ENCODE results near the gene CD81. TPM values are rescaled to one million over a fixed set of nuclear protein-coding genes. Genes with fewer than 3 reads are reported as not detected.

The CD81 gene
- total RNA-seq, 5 donors from 2014 or later (not counting 1 experiment from before 2014, with no cell fraction given), result 124 to 213 (median 146) TPM

DNA sequence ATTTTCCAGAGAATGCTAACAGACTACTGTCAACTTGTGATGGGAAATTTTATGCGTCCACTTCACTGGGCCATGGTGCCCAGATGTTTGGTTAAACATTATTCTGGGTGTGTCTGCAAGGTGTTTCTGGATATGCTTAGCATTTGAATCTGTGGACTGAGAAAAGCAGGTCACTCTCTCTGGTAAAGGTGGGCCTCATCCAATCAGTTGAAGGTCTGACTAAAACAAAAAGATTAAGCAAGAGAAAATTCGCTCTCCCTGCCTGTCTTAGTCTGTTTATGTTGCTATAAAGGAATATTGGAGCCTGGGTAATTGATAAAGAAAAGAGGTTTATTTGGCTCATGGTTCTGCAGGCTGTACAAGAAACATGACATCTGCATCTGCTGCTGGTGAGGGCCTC is 32.1 kb upstream of the CD81 start:
- H3K4me1 Mint-ChIP-seq, result no peaks in the 10 kb centered on the region
- Histone ChIP-seq H3K27me3 (replicated peaks in 1 of 2; ENCODE audit: control insufficient read depth in 2 of 2, extremely low read depth in 1 of 2, insufficient read depth in 2 of 2, low read length in 1 of 2) (no peaks in the 10 kb centered on the region), H3K4me1 (ENCODE audit: control insufficient read depth in 1 of 2, extremely low read depth in 1 of 2, insufficient read depth in 2 of 2, low read length in 2 of 2) (no peaks in the 10 kb centered on the region), H3K9me3 (no peaks in the 10 kb centered on the region), H3K27ac (ENCODE audit: low read length) (no peak overlapping the region), H3K4me3 (ENCODE audit: control insufficient read depth in 1 of 2, extremely low read depth in 1 of 2, low read length in 1 of 2) (no peak overlapping the region), H3K36me3 (ENCODE audit: control insufficient read depth in 2 of 2, extremely low read depth in 1 of 2, insufficient read depth in 1 of 2, low read length in 1 of 2) (no peaks in the 10 kb centered on the region)
- no peaks in the 10 kb centered on the region for H3K27me3 Mint-ChIP-seq
- peaks cover 10% of the 10 kb centered on the region for H3K36me3 Mint-ChIP-seq
- DNase-seq, result no peak
- 100% methylated on average over 1 of the region's 2 CpGs for whole genome bisulfite sequencing (ENCODE audit: insufficient coverage)
- H3K4me3 Mint-ChIP-seq, result no peak overlapping the region
- CTCF ChIA-PET, result no interaction called here
- ATAC-seq (replicated peaks in 1 of 4), result no peak
- H3K27ac Mint-ChIP-seq, result no peak overlapping the region
- peaks cover under 1 to 19% (median 11%) of the 10 kb centered on the region in 3 donors for H3K9me3 Mint-ChIP-seq
- POLR2A ChIA-PET, result no interaction called here

DNA sequence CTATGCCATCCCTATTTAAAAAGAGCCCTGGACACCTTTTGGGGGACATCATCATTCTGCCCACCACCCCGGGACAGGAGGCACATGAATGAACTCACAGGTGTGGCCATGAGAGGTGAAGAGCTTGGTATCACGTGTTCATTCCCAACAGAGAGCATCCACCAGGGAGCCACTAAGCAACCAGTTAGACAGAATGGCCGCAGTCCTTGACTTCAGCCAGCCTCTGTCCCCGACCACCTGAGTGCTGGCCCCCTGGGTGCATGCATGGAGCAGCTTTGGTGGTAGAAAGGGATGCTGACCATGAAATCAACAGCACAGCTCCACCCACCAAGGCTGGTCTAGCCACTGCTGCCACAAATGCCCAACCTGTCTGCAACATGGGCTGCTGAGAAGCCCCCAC is 31.1 kb upstream of the CD81 start:
- WGBS (ENCODE audit: insufficient coverage), result no CpG with 5 or more reads among the region's 4 CpGs
- Histone ChIP-seq H3K36me3 (ENCODE audit: control insufficient read depth in 2 of 2, extremely low read depth in 1 of 2, insufficient read depth in 1 of 2, low read length in 1 of 2) (no peaks in the 10 kb centered on the region), H3K27me3 (replicated peaks in 1 of 2; ENCODE audit: control insufficient read depth in 2 of 2, extremely low read depth in 1 of 2, insufficient read depth in 2 of 2, low read length in 1 of 2) (no peaks in the 10 kb centered on the region), H3K27ac (ENCODE audit: low read length) (no peak overlapping the region), H3K4me1 (ENCODE audit: control insufficient read depth in 1 of 2, extremely low read depth in 1 of 2, insufficient read depth in 2 of 2, low read length in 2 of 2) (no peaks in the 10 kb centered on the region), H3K4me3 (ENCODE audit: control insufficient read depth in 1 of 2, extremely low read depth in 1 of 2, low read length in 1 of 2) (no peak overlapping the region), H3K9me3 (no peaks in the 10 kb centered on the region)
- Mint-ChIP-seq H3K27me3 (no peaks in the 10 kb centered on the region), H3K9me3 (peaks cover 4 to 19% (median 14%) of the 10 kb centered on the region in 3 donors), H3K36me3 (peaks cover 10% of the 10 kb centered on the region), H3K4me3 (no peak overlapping the region), H3K4me1 (no peaks in the 10 kb centered on the region), H3K27ac (no peak overlapping the region)
- DNase-seq, result no peak
- CTCF ChIA-PET, result interaction anchor here in 1 of 2 donors (0.6 kb wide), 1 partner anchor 59 kb away, joined by 3 read pairs; no protein-coding TSS in a partner anchor
- POLR2A ChIA-PET, result no interaction called here
- no peak for ATAC-seq (replicated peaks in 1 of 4)

DNA sequence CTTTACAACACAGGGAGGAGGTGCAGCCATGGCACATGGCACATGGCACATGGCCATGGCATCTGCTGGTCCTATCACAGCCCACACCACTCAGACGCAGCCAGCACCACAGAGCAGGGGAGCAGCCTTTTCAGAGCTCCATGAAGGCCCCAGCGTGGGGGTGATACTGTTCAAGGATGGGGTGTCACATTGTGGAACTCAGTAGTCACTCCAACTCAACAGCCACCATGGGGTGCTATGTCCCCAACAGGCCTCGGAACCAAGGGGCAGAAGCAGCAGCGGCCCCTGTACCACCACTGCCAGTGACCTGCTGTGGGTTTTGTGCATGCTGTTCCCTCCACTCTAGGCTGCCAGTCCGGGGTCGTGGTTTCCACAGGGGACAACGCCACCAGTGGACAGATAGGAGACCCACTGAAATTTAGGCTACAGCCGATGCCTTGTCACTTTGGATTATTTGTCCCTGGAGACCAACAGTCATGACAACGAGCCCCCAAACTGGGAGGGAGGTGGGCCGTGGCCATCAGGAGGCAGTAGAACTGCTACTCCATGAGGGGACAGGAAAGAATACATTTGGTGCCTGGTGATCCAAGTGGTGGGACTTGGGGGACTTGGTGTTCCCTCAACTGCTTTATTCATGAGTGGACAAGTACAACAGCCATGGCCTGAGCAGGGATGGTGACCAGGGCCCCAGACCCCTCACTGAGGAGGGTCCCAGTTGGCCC is 30.4 kb upstream of the CD81 start:
- H3K27me3 ChIP-seq (replicated peaks in 1 of 2; ENCODE audit: control insufficient read depth in 2 of 2, extremely low read depth in 1 of 2, insufficient read depth in 2 of 2, low read length in 1 of 2), result no peaks in the 10 kb centered on the region
- Mint-ChIP-seq H3K27ac (no peak overlapping the region), H3K36me3 (peaks cover 10% of the 10 kb centered on the region), H3K4me1 (no peaks in the 10 kb centered on the region), H3K9me3 (peaks cover 4 to 19% (median 14%) of the 10 kb centered on the region in 3 donors), H3K27me3 (no peaks in the 10 kb centered on the region), H3K4me3 (no peak overlapping the region)
- CTCF ChIA-PET, result no interaction called here
- no peaks in the 10 kb centered on the region for H3K36me3 ChIP-seq (ENCODE audit: control insufficient read depth in 2 of 2, extremely low read depth in 1 of 2, insufficient read depth in 1 of 2, low read length in 1 of 2)
- no peaks in the 10 kb centered on the region for H3K4me1 ChIP-seq (ENCODE audit: control insufficient read depth in 1 of 2, extremely low read depth in 1 of 2, insufficient read depth in 2 of 2, low read length in 2 of 2)
- ATAC-seq (replicated peaks in 1 of 4) (no peak), DNase-seq (no peak)
- no peak overlapping the region for H3K4me3 ChIP-seq (ENCODE audit: control insufficient read depth in 1 of 2, extremely low read depth in 1 of 2, low read length in 1 of 2)
- H3K27ac ChIP-seq (ENCODE audit: low read length), result no peak overlapping the region
- H3K9me3 ChIP-seq, result no peaks in the 10 kb centered on the region
- POLR2A ChIA-PET, result no interaction called here
- WGBS (ENCODE audit: insufficient coverage), result 87% methylated on average over 8 of the region's 10 CpGs

DNA sequence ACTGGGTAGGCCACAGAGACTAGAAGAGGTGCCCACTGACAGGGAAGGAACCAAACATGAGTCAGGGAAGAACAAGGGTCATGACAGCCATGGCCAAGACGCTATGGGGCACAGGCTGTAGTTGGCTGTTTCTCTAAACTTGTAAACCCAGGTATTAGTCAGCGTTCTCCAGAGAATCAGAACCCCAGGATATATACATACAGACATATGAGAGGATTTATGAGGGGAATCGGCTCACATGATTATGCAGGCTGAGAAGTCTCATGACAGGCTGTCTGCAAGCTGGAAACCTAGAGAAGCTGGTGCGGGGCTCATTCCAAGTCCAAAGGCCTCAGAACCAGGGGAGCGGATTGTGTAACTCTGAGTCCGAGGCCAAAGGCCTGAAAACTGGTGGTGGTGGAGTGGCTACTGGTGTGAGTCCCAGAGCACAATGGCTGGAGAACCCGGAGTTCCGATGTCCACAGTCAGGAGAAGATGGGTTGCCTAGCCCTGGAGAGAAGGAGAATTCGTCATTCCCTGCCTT is 29.7 kb upstream of the CD81 start:
- Histone ChIP-seq H3K4me1 (ENCODE audit: control insufficient read depth in 1 of 2, extremely low read depth in 1 of 2, insufficient read depth in 2 of 2, low read length in 2 of 2) (no peaks in the 10 kb centered on the region), H3K36me3 (ENCODE audit: control insufficient read depth in 2 of 2, extremely low read depth in 1 of 2, insufficient read depth in 1 of 2, low read length in 1 of 2) (no peaks in the 10 kb centered on the region), H3K9me3 (no peaks in the 10 kb centered on the region), H3K4me3 (ENCODE audit: control insufficient read depth in 1 of 2, extremely low read depth in 1 of 2, low read length in 1 of 2) (no peak overlapping the region), H3K27me3 (replicated peaks in 1 of 2; ENCODE audit: control insufficient read depth in 2 of 2, extremely low read depth in 1 of 2, insufficient read depth in 2 of 2, low read length in 1 of 2) (no peaks in the 10 kb centered on the region), H3K27ac (ENCODE audit: low read length) (no peak overlapping the region)
- Mint-ChIP-seq H3K9me3 (peaks cover 4 to 18% (median 14%) of the 10 kb centered on the region in 3 donors), H3K27ac (no peak overlapping the region), H3K4me3 (no peak overlapping the region), H3K36me3 (peaks cover 9% of the 10 kb centered on the region), H3K27me3 (no peaks in the 10 kb centered on the region), H3K4me1 (no peaks in the 10 kb centered on the region)
- WGBS (ENCODE audit: insufficient coverage), result 100% methylated on average over 3 of the region's 9 CpGs
- ChIA-PET POLR2A (no interaction called here), CTCF (no interaction called here)
- DNase-seq, result no peak
- no peak for ATAC-seq (replicated peaks in 1 of 4)

DNA sequence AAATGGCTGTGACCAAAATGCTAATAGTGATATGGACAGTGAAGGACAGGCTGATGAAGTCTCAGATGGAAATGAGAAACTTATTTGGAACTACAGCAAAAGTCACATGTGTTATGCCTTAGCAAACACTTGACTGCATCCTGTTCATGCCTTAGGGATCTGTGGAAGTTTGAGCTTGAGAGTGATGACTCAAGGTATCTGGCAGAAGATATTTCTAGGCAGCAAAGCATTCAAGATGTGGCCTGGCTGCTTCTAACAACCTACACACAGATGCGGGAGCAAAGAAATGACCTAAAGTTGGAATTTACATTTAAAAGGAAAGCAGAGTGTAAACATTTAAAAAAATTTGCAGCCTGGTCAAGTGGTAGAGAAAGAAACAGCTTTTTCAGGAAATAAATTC is 28.1 kb upstream of the CD81 start:
- no peak for DNase-seq
- H3K4me1 ChIP-seq (ENCODE audit: control insufficient read depth in 1 of 2, extremely low read depth in 1 of 2, insufficient read depth in 2 of 2, low read length in 2 of 2), result no peaks in the 10 kb centered on the region
- ATAC-seq (replicated peaks in 1 of 4), result no peak
- Mint-ChIP-seq H3K9me3 (peaks cover 4 to 15% (median 14%) of the 10 kb centered on the region in 3 donors), H3K4me1 (no peaks in the 10 kb centered on the region), H3K4me3 (no peak overlapping the region), H3K27me3 (no peaks in the 10 kb centered on the region), H3K36me3 (peaks cover 4% of the 10 kb centered on the region), H3K27ac (no peak overlapping the region)
- H3K9me3 ChIP-seq, result no peaks in the 10 kb centered on the region
- no peaks in the 10 kb centered on the region for H3K27me3 ChIP-seq (replicated peaks in 1 of 2; ENCODE audit: control insufficient read depth in 2 of 2, extremely low read depth in 1 of 2, insufficient read depth in 2 of 2, low read length in 1 of 2)
- no peaks in the 10 kb centered on the region for H3K36me3 ChIP-seq (ENCODE audit: control insufficient read depth in 2 of 2, extremely low read depth in 1 of 2, insufficient read depth in 1 of 2, low read length in 1 of 2)
- no peak overlapping the region for H3K4me3 ChIP-seq (ENCODE audit: control insufficient read depth in 1 of 2, extremely low read depth in 1 of 2, low read length in 1 of 2)
- WGBS (ENCODE audit: insufficient coverage), result no CpG with 5 or more reads among the region's 1 CpG
- ChIA-PET POLR2A (no interaction called here), CTCF (no interaction called here)
- no peak overlapping the region for H3K27ac ChIP-seq (ENCODE audit: low read length)

DNA sequence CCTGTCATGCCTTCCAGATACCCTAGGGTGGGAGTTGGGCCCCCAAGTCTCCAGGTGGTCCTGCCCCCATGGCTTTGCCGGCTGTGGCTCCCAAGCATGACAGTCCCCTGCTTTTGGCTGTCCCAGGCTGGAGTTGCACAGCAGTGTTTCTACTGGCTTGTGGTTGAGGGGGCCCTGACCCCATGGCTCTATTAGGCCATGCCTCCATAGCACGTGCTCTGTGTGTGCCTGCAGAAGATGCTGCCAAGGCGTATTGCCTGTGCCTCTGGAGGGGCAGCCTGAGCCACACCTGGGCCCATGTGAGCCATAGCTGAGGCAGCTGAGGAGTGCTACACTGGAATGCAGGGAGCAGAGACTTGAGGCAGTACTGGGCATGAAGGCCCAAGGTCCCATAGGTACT is 25.4 kb upstream of the CD81 start:
- CTCF ChIA-PET, result no interaction called here
- 74% methylated on average over 3 of the region's 3 CpGs for WGBS (ENCODE audit: insufficient coverage)
- H3K9me3 ChIP-seq, result no peaks in the 10 kb centered on the region
- H3K27me3 ChIP-seq (replicated peaks in 1 of 2; ENCODE audit: control insufficient read depth in 2 of 2, extremely low read depth in 1 of 2, insufficient read depth in 2 of 2, low read length in 1 of 2), result peaks cover 0 to 4% of the 10 kb centered on the region in 2 experiments
- Mint-ChIP-seq H3K4me1 (no peaks in the 10 kb centered on the region), H3K27ac (no peak overlapping the region), H3K9me3 (peaks cover 4 to 14% (median 8%) of the 10 kb centered on the region in 3 donors), H3K36me3 (peaks cover 4% of the 10 kb centered on the region), H3K27me3 (no peaks in the 10 kb centered on the region), H3K4me3 (no peak overlapping the region)
- H3K4me1 ChIP-seq (ENCODE audit: control insufficient read depth in 1 of 2, extremely low read depth in 1 of 2, insufficient read depth in 2 of 2, low read length in 2 of 2), result no peaks in the 10 kb centered on the region
- no peak overlapping the region for H3K4me3 ChIP-seq (ENCODE audit: control insufficient read depth in 1 of 2, extremely low read depth in 1 of 2, low read length in 1 of 2)
- no peak for DNase-seq
- H3K36me3 ChIP-seq (ENCODE audit: control insufficient read depth in 2 of 2, extremely low read depth in 1 of 2, insufficient read depth in 1 of 2, low read length in 1 of 2), result no peaks in the 10 kb centered on the region
- ATAC-seq (replicated peaks in 1 of 4), result no peak
- no peak overlapping the region for H3K27ac ChIP-seq (ENCODE audit: low read length)
- POLR2A ChIA-PET, result no interaction called here
